ENCODE data around the gene PDHA1.

Gene PDHA1

DNA sequence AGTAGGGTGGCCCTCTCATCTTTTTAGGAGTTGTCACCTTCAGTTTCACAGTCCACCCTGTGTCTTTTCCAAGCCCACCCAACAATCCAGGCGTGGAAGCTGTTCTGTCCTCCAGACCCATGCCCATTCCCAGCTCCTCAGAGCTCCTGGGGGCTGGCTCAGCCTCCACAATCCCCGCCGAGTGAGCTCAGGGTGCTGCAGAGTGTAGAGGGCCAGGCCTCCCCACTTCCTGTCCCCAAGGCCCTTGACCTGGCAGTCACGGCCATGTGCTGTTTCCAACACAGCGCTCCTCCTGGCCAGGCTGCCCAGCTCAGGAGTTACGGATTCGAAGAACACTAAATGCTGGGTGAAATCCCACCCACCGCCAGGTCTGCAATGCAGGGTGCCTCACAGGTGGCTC, 31.8 kb downstream of the PDHA1 start:
- no peak for DNase-seq (ENCODE audit: low read depth in 2 of 2)

GRCh38 chrX:19377799-19378198, 34.1 kb downstream of the PDHA1 start:
- DNase-seq (ENCODE audit: low read depth in 2 of 2): no peak

DNA sequence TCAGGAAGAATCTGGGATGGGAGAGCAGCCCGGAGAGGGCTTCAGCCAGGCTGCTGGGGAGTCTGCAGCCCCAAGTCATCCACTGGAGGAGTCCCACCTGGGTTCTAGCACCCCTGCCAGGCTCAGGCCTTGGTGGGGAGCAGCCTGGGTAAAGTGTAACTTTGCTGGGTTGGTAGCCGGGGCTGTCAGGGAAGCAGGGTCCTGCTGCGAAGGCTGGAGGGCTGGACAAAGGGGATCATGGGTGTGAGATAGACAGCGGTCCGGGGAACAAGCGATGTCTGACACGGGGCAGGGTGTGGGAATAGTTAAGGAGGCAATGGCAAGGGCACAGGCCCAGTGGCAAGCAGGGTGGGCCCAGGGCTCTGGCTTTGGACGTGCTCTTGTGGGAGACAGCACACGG, 37.6 kb downstream of the PDHA1 start:
- no peak for DNase-seq (ENCODE audit: low read depth in 2 of 2)

DNA sequence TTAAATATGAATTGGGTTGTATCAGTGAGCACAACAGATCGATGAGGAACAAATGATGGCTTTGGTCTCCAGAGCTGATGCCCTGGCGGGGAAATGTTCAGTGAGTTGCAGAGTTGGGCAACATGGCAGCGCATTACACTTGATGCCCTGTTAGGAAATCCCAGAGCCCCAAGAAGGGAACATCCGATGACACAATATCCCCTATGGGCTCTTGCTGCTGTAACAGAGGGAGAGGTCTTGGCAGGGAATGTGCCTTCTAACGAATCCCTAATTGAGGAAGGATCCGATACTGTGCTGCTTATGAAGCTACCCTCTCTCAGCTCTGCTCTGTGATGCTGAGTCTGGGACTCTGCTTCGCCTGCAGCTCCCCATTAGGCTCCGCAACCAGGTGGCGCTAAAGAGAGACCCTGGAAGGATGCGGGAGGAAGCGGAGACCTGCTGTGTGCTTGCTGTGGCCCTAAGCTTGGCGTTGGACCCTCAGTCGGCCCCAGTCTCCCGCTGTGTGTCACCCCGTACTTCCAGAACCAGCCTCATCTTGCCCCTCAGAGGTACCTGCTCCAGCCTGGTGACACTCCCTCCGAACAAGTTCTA, 38.9 kb downstream of the PDHA1 start:
- peak in 1 of 2 donors; percentile 32 for DNase-seq (ENCODE audit: low read depth in 2 of 2)

DNA sequence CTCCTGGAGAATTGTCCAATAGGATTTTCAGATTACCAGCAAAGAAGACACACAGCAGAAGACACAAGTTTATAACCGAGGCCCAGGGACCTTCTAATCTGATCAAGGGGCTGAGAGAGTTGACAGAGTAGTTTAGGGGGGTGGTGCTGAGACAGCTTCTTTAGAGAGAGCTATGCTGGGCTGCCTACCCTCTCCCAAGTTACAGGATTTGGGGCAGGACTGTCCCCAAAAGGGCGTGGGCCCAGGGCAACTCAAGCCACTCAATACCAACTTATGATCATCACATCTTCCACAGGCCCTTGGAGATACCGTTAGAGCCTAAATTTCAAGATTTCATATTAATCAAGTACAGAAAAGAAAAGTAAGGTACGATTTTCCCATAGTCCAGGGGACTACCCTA, 43.0 kb downstream of the PDHA1 start:
- DNase-seq (ENCODE audit: low read depth in 2 of 2): no peak

- DNase-seq (ENCODE audit: low read depth in 2 of 2): no peak
These were observed 44.4 kb downstream of the PDHA1 start for GRCh38 chrX:19388064-19388679.

- no peak for DNase-seq (ENCODE audit: low read depth in 2 of 2)
These were observed 45.0 kb downstream of the PDHA1 start for GRCh38 chrX:19388741-19389140.

DNA sequence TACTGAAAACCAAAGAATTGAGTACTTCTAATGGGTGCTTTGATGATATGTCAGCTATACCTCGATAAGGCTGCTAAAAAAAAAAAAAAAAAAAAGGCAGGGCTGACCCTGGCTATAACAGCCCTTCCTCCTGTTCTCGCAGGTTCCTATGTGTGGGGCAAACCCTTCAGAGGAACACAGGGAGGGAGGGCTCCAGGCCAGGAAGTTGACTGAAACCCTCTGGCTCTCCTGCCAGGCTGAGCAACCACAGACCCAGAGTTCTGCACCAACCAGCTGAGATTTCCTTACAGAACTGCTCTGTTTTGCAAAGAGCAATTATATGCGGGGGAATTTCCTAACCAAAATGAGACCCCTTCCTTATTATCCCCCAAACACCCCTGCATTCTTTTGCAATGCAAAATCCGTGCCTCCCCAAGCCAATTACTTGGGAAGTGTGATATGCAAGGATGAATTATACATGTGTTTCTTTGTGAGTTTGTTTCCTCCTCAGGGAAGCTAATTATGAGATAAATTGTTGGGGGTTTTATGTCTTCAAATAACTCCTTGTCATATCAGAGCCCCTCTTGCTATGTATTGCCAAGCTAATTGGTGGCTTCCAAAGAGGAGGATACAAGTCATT, 45.6 kb downstream of the PDHA1 start:
- no peak for DNase-seq (ENCODE audit: low read depth in 2 of 2)

DNA sequence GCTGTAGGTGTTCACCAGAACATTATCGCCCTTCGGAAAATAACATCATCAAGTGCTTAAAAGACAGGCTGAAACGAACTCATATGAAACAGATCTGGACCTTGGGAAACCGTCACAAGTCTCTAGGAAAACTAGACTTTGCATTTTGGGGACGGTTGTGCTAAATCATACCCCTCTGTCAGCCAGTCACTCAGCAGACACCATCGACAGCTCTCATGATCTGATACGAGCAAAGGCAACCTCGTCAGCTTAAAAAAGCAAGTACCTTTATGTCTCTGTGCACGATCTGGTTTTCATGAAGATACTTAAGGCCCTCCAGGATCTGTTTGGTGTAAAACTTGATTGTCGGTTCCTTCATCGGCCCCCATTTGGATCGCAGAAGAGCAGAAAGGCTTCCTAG, 48.4 kb downstream of the PDHA1 start:
- DNase-seq (ENCODE audit: low read depth in 2 of 2): no peak

DNA sequence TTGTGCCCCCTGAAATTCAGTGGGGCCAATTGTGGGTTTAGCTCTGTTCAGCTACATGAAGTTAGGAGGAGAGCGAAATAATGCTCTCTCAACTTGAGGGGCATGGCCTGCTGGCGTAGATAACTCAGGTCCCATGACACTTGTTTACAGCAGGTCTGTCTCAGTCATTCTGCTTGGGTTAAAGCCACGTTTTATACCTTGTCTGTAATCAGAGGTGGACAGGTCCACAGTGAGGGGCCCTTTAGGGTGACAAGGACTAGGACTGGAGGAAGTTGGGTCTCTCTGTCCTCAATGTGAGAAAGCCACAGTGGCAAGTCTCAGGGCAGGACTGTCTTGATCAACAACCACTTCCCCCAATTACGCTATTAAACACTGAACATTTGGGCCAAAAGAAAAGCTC, 49.0 kb downstream of the PDHA1 start:
- DNase-seq (ENCODE audit: low read depth in 2 of 2): no peak

- no peak for DNase-seq (ENCODE audit: low read depth in 2 of 2)
These were observed 60.0 kb downstream of the PDHA1 start for GRCh38 chrX:19403696-19404095.

DNA sequence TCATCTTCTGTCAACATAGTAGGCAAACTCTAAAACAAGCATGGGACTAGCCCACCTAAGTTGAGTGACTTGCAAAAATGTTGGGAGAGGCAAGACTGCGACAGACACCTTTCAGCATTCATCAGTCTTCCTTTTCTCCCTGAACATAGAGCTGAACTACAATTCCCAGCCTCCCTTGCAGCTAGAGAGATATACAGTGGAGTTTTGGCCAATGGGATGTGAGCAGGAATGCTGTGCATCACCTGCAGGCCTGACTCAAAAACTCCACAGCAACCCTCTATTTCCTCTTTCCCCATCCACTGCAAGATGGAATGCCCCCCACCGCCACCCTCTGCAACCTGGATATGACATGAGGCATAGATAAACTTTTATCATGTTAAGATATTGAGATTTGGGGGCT, 66.5 kb downstream of the PDHA1 start:
- no peak for DNase-seq (ENCODE audit: low read depth in 2 of 2)
